HUDEP-2 (cell line): ENCODE results near the gene PLEKHG4B.
"Not testable (repeated sequence)": the region's sequence is repeated elsewhere in the genome, so short reads cannot be mapped to it uniquely, and the experiment has no call there.

Experiments
- DNase-seq, 76 experiments: peaks; one replicate each; lab custom pipeline; 2025; ENCODE audit not compliant: unreplicated experiment in 76 of 76; lab: John Stamatoyannopoulos, UW

The PLEKHG4B gene

GRCh38 chr5:153256-153655 is 61.3 kb downstream of the PLEKHG4B start:
- no peak for DNase-seq

GRCh38 chr5:154236-154635 is 62.3 kb downstream of the PLEKHG4B start:
- no peak for DNase-seq

GRCh38 chr5:154826-155225 is 62.9 kb downstream of the PLEKHG4B start:
- no peak for DNase-seq

- DNase-seq = no peak
These were observed 63.9 kb downstream of the PLEKHG4B start for GRCh38 chr5:155651-156410.

- DNase-seq = no peak
These were observed 64.6 kb downstream of the PLEKHG4B start for GRCh38 chr5:156411-157072.

- no peak for DNase-seq
These were observed 65.3 kb downstream of the PLEKHG4B start for GRCh38 chr5:157126-157715.

GRCh38 chr5:157801-158200 is 65.8 kb downstream of the PLEKHG4B start:
- DNase-seq = no peak

- no peak for DNase-seq
These were observed 67.0 kb downstream of the PLEKHG4B start for GRCh38 chr5:158807-159447.

GRCh38 chr5:159448-160172 is 67.6 kb downstream of the PLEKHG4B start:
- DNase-seq = no peak

GRCh38 chr5:160173-160510 is 68.2 kb downstream of the PLEKHG4B start:
- DNase-seq = no peak

- no peak for DNase-seq
These were observed 69.2 kb downstream of the PLEKHG4B start for GRCh38 chr5:160921-161802.

GRCh38 chr5:161803-162110 is 69.8 kb downstream of the PLEKHG4B start:
- no peak for DNase-seq

GRCh38 chr5:162190-162564 is 70.2 kb downstream of the PLEKHG4B start:
- no peak for DNase-seq

- no peak for DNase-seq
These were observed 70.8 kb downstream of the PLEKHG4B start for GRCh38 chr5:162565-163337.

GRCh38 chr5:163338-163620 is 71.3 kb downstream of the PLEKHG4B start:
- DNase-seq = no peak

GRCh38 chr5:163841-164240 is 71.9 kb downstream of the PLEKHG4B start:
- DNase-seq = no peak

- DNase-seq = no peak
These were observed 72.3 kb downstream of the PLEKHG4B start for GRCh38 chr5:164244-164643.

GRCh38 chr5:164783-165182 is 72.8 kb downstream of the PLEKHG4B start:
- DNase-seq = not testable (repeated sequence)

GRCh38 chr5:166441-167372 is 74.7 kb downstream of the PLEKHG4B start:
- no peak for DNase-seq
